Endothelial cell of umbilical vein (primary cell): Measurements from ENCODE around the gene ANKRD63.

Source experiments
- EZH2 ChIP-seq: IDR thresholded peaks from 2 replicates; pipeline ENCODE4 v1.6.1; 2012; ENCODE audit warnings: borderline replicate concordance, low read depth, mild to moderate bottlenecking, moderate library complexity, low read length, inconsistent platforms; ENCODE audit not compliant: severe bottlenecking
- GATA2 ChIP-seq: IDR thresholded peaks from 2 replicates; pipeline ENCODE4 v1.7.0; 2011; ENCODE audit warnings: low read depth, mild to moderate bottlenecking, moderate library complexity, mixed read lengths, low read length; ENCODE audit not compliant: insufficient read length, insufficient read depth
- MYC ChIP-seq: IDR thresholded peaks from one replicate; pipeline ENCODE4 v1.6.1; 2011; ENCODE audit warnings: mild to moderate bottlenecking, low read depth, low read length
- POLR2A ChIP-seq: IDR thresholded peaks from 2 replicates; pipeline ENCODE4 v1.6.1; 2012; ENCODE audit warnings: low read depth, mild to moderate bottlenecking, control low read depth, low read length
- POLR2AphosphoS5 ChIP-seq: IDR thresholded peaks from 2 replicates; pipeline ENCODE4 v1.6.1; 2012; ENCODE audit warnings: low read depth, mild to moderate bottlenecking, control low read depth, low read length, moderate library complexity; ENCODE audit not compliant: insufficient read depth
- TF ChIP-seq, protein P1 (sequence below), 2 donors: IDR thresholded peaks; 1 replicate in 1 of 2; 2 replicates in 1 of 2; pipeline ENCODE4 v1.5.1; 2011; ENCODE audit warnings: low read length in 2 of 2, mild to moderate bottlenecking in 2 of 2, moderate library complexity in 2 of 2, control low read depth in 1 of 2, inconsistent platforms in 1 of 2, low read depth in 1 of 2; ENCODE audit not compliant: insufficient read depth in 1 of 2; ENCODE audit errors: extremely low read depth in 1 of 2
- TF ChIP-seq, protein P2 (sequence below): IDR thresholded peaks from 2 replicates; pipeline ENCODE4 v1.6.1; 2011; ENCODE audit not compliant: insufficient read depth, insufficient read length

DNA sequence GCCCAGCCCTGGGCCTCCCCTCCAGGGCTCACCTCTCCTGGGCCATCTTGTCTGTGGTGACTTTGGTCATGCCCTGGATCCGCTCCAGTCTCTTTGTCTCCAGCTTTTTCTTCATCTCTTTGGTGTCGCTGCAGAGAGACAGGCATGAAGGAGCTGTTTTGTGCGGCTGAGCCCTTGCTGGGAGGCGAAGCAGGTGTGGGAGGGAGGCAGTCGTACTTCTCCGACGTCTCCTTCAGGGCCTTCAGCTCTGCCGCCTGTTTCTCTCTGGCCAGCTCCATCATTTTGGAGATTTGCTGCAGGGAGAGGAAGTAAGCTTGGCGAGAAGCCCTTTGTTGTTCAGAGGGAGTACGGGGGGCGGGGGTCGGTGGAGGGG, 7.7 kb upstream of the ANKRD63 start:
- TF ChIP-seq POLR2AphosphoS5 (no peak), EZH2 (no peak), POLR2A (no peak), MYC (no peak), GATA2 (no peak)
- TF ChIP-seq, protein P1, sequence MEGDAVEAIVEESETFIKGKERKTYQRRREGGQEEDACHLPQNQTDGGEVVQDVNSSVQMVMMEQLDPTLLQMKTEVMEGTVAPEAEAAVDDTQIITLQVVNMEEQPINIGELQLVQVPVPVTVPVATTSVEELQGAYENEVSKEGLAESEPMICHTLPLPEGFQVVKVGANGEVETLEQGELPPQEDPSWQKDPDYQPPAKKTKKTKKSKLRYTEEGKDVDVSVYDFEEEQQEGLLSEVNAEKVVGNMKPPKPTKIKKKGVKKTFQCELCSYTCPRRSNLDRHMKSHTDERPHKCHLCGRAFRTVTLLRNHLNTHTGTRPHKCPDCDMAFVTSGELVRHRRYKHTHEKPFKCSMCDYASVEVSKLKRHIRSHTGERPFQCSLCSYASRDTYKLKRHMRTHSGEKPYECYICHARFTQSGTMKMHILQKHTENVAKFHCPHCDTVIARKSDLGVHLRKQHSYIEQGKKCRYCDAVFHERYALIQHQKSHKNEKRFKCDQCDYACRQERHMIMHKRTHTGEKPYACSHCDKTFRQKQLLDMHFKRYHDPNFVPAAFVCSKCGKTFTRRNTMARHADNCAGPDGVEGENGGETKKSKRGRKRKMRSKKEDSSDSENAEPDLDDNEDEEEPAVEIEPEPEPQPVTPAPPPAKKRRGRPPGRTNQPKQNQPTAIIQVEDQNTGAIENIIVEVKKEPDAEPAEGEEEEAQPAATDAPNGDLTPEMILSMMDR (IDR thresholded peaks at IDR 0.05; ENCODE audit: extremely low read depth in 1 of 2, insufficient read depth in 1 of 2, low read depth in 1 of 2, low read length in 2 of 2), result no peak
- TF ChIP-seq, protein P2, sequence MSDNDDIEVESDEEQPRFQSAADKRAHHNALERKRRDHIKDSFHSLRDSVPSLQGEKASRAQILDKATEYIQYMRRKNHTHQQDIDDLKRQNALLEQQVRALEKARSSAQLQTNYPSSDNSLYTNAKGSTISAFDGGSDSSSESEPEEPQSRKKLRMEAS, result no peak
